Caco-2 (cell line): ENCODE results near the gene AKNA. TPM values are rescaled to one million over a fixed set of nuclear protein-coding genes. Genes with fewer than 3 reads are reported as not detected.

Experiments used
- BruUV-seq: library from RNA; stranded (reverse); fragments of 400-500 nt; replicated peaks from 2 replicates; lab custom pipeline; 2021; lab: Mats Ljungman, UMichigan
- CTCF ChIA-PET: fragments of 300-600 bp; sonication (Branson Sonifier 250); formaldehyde crosslinking; loops from one replicate; lab custom pipeline; 2022; ENCODE audit warnings: antibody characterized with exemption; lab: Charles Lee
- POLR2A ChIA-PET: fragments of 300-600 bp; sonication (Branson Sonifier 250); formaldehyde crosslinking; loops from one replicate; lab custom pipeline; 2022; ENCODE audit warnings: antibody characterized with exemption; lab: Charles Lee
- DNase-seq, 2 experiments: peaks; one replicate each; pipeline versions ENCODE4 v3.0.0 to v3.0.0-alpha.2; 2020 to 2022
- H3K27me3 ChIP-seq: replicated peaks from 2 replicates; pipeline ENCODE4 v1.6.0; 2011; ENCODE audit warnings: low read length; ENCODE audit not compliant: control insufficient read depth, insufficient read depth
- H3K36me3 ChIP-seq: 2 replicates; pipeline ENCODE4 v1.5.1; 2011; ENCODE audit warnings: low read length; ENCODE audit not compliant: control insufficient read depth, insufficient read depth
- H3K4me1 ChIP-seq: fragments of 250-450 bp; sonication (Bioruptor Pico); 2 replicates; pipeline ENCODE4 v1.5.1; 2020; ENCODE audit warnings: mild to moderate bottlenecking
- H3K4me3 ChIP-seq: 2 replicates; pipeline ENCODE4 v1.5.1; 2011; ENCODE audit warnings: low read depth, mild to moderate bottlenecking, control low read depth, low read length
- H3K9me3 ChIP-seq: fragments of 250-450 bp; sonication (Bioruptor Pico); 2 replicates; pipeline ENCODE4 v1.5.1; 2020; ENCODE audit warnings: mild to moderate bottlenecking, moderate library complexity
- H3K27ac Mint-ChIP-seq: one replicate; pipeline ENCODE4 v1.8.0; 2022; ENCODE audit warnings: mixed read lengths; ENCODE audit not compliant: unreplicated experiment
- H3K27me3 Mint-ChIP-seq: one replicate; pipeline ENCODE4 v1.8.0; 2022; ENCODE audit warnings: mixed read lengths; ENCODE audit not compliant: insufficient read depth, unreplicated experiment
- H3K36me3 Mint-ChIP-seq: one replicate; pipeline ENCODE4 v1.8.0; 2022; ENCODE audit warnings: mild to moderate bottlenecking, mixed read lengths; ENCODE audit not compliant: insufficient read depth, unreplicated experiment
- H3K4me1 Mint-ChIP-seq: one replicate; pipeline ENCODE4 v1.8.0; 2022; ENCODE audit warnings: low read depth, mixed read lengths; ENCODE audit not compliant: unreplicated experiment
- H3K4me3 Mint-ChIP-seq: one replicate; pipeline ENCODE4 v1.8.0; 2022; ENCODE audit warnings: mild to moderate bottlenecking, moderate library complexity, mixed read lengths; ENCODE audit not compliant: unreplicated experiment
- H3K9me3 Mint-ChIP-seq: one replicate; pipeline ENCODE4 v1.8.0; 2022; ENCODE audit warnings: mixed read lengths; ENCODE audit not compliant: unreplicated experiment
- intact Hi-C: fragments of 100-400 bp; cut with micrococcal nuclease; formaldehyde crosslinking; loops from one replicate; pipeline ENCODE4 v1.10.0; 2022; ENCODE audit not compliant: unreplicated experiment
- total RNA-seq: library from RNA; stranded (reverse); gene quantifications from 2 replicates; pipeline ENCODE4 v1.2.3, GENCODE V29; 2022
- TF ChIP-seq, protein P1 (sequence below), 2 experiments: fragments of 200-600 bp in 1 of 2; IDR thresholded peaks; 1 replicate in 1 of 2; 2 replicates in 1 of 2; pipeline versions ENCODE4 v1.5.1 to v1.8.0; 2011 to 2022; ENCODE audit warnings: antibody characterized with exemption in 1 of 2, control low read depth in 1 of 2, inconsistent platforms in 1 of 2, low read depth in 1 of 2, low read length in 1 of 2, mild to moderate bottlenecking in 1 of 2, moderate library complexity in 1 of 2; ENCODE audit not compliant: insufficient read depth in 1 of 2, severe bottlenecking in 1 of 2, unreplicated experiment in 1 of 2

The AKNA gene
- total RNA-seq, 1 experiment from 2014 or later, result 57.8 TPM

DNA sequence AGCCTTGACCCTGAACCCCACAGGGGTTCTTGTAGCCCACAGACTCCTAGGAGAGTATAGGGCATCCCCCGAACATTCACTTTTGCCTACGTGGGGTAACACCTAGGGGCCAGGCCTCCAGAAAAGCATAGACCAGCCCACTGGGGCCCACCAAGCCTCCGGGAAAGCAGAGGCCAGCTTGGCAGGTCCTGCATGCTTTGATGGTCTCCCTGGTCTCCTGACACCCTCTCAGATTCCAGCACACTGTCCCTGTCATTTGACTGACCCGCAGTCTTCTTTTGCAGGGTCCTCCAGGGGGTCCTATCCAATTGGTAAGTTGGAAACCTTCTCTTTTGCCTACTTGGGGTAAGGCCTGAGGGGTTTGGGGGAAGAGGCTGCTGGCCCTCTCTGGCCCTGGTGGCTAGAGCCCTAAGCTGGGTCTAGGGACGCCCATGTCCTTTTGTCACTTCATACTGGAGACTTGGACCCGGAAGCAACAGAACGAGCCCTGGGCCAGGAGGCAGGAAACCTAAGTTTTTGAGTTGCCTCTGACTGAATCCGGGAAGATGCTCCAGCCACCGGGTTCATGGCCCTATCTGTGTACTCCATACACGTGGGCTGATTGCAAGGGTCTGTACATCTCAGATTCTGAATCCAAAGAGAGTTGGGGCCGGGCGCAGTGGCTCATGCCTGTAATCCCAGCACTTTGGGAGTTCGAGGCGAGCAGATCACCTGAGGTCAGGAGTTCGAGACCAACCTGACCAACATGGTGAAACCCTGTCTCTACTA, 85.8 kb downstream of the AKNA start:
- DNase-seq, result no peak
- peaks cover 16% of the 10 kb centered on the region for H3K36me3 Mint-ChIP-seq
- H3K27ac Mint-ChIP-seq, result no peak overlapping the region
- H3K4me3 Mint-ChIP-seq, result no peak overlapping the region
- no peaks in the 10 kb centered on the region; the same call in 1 of the 2 replicates for H3K36me3 ChIP-seq
- H3K9me3 ChIP-seq, result no peaks in the 10 kb centered on the region
- H3K27me3 Mint-ChIP-seq, result no peaks in the 10 kb centered on the region
- no peaks in the 10 kb centered on the region for H3K4me1 Mint-ChIP-seq
- no peaks in the 10 kb centered on the region for H3K4me1 ChIP-seq
- no TSS peak for BruUV-seq
- intact Hi-C loops, result no loop called here
- ChIA-PET CTCF (no interaction called here), POLR2A (no interaction called here)
- H3K9me3 Mint-ChIP-seq, result no peaks in the 10 kb centered on the region
- H3K27me3 ChIP-seq, result no peaks in the 10 kb centered on the region
- TF ChIP-seq, protein P1, sequence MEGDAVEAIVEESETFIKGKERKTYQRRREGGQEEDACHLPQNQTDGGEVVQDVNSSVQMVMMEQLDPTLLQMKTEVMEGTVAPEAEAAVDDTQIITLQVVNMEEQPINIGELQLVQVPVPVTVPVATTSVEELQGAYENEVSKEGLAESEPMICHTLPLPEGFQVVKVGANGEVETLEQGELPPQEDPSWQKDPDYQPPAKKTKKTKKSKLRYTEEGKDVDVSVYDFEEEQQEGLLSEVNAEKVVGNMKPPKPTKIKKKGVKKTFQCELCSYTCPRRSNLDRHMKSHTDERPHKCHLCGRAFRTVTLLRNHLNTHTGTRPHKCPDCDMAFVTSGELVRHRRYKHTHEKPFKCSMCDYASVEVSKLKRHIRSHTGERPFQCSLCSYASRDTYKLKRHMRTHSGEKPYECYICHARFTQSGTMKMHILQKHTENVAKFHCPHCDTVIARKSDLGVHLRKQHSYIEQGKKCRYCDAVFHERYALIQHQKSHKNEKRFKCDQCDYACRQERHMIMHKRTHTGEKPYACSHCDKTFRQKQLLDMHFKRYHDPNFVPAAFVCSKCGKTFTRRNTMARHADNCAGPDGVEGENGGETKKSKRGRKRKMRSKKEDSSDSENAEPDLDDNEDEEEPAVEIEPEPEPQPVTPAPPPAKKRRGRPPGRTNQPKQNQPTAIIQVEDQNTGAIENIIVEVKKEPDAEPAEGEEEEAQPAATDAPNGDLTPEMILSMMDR (IDR thresholded peaks at IDR 0.05; ENCODE audit: insufficient read depth in 1 of 2, low read depth in 1 of 2, low read length in 1 of 2, severe bottlenecking in 1 of 2, unreplicated experiment in 1 of 2), result no peak
- H3K4me3 ChIP-seq, result no peak overlapping the region

- no peak for DNase-seq
- H3K9me3 Mint-ChIP-seq, result no peaks in the 10 kb centered on the region
- intact Hi-C loops, result no loop called here
- H3K4me3 Mint-ChIP-seq, result no peak overlapping the region
- BruUV-seq, result no TSS peak
- no peaks in the 10 kb centered on the region for H3K4me1 Mint-ChIP-seq
- Histone ChIP-seq H3K9me3 (no peaks in the 10 kb centered on the region), H3K36me3 (no peaks in the 10 kb centered on the region; the same call in 1 of the 2 replicates), H3K4me1 (no peaks in the 10 kb centered on the region), H3K4me3 (no peak overlapping the region), H3K27me3 (no peaks in the 10 kb centered on the region)
- H3K36me3 Mint-ChIP-seq, result peaks cover 13% of the 10 kb centered on the region
- ChIA-PET CTCF (interaction anchor here (1.1 kb wide), 1 partner anchor 146 kb away, joined by 4 read pairs; no protein-coding TSS in a partner anchor), POLR2A (no interaction called here)
- TF ChIP-seq, protein P1 (IDR thresholded peaks at IDR 0.05; ENCODE audit: insufficient read depth in 1 of 2, low read depth in 1 of 2, low read length in 1 of 2, severe bottlenecking in 1 of 2, unreplicated experiment in 1 of 2), result no peak
- no peak overlapping the region for H3K27ac Mint-ChIP-seq
- no peaks in the 10 kb centered on the region for H3K27me3 Mint-ChIP-seq
Measured at GRCh38 chr9:114300846-114301797, 86.7 kb downstream of the AKNA start.

DNA sequence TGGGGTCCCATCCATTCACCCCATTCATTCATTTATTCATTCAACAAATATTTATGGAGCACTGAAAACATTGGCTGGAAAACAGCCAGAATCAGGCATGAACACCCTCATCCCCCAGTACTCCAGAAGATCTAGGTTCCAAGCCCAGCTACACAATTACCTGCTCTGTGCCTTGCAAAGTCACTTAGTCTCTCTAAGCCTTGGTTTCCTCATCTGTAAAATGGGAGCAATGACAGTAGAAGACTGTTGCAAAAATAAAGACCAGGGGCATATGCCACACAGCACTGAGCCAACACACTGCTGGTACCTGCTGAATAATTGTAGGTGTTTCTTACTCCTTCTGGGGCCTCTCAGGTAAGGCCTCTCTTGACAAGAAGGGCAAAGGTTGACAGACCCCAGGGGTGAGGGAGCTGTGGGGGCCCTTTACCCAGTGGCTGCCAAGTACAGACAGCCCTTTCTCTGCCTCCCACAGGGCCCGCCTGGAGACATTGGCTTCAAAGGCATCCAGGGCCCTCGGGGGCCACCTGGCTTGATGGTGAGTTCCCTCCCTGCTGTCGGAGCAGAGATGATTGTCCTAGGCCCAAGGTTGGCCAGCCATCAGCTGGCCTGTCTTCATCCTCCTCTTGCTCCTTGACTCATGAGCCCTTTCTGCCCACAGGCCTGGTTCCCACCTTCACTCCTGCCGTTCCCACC, 87.5 kb downstream of the AKNA start:
- no peak overlapping the region for H3K4me3 ChIP-seq
- BruUV-seq, result no TSS peak
- peaks cover 17% of the 10 kb centered on the region for H3K36me3 Mint-ChIP-seq
- no peak overlapping the region for H3K27ac Mint-ChIP-seq
- H3K27me3 ChIP-seq, result no peaks in the 10 kb centered on the region
- H3K9me3 Mint-ChIP-seq, result peaks cover 2% of the 10 kb centered on the region
- TF ChIP-seq, protein P1 (IDR thresholded peaks at IDR 0.05; ENCODE audit: insufficient read depth in 1 of 2, low read depth in 1 of 2, low read length in 1 of 2, severe bottlenecking in 1 of 2, unreplicated experiment in 1 of 2), result no peak
- H3K36me3 ChIP-seq, result no peaks in the 10 kb centered on the region; the same call in 1 of the 2 replicates
- no peak for DNase-seq
- ChIA-PET POLR2A (no interaction called here), CTCF (interaction anchor here (1.1 to 1.9 kb wide), 2 partner anchors 146 to 192 kb away, joined by 4 to 5 read pairs; no protein-coding TSS in a partner anchor)
- intact Hi-C loops, result no loop called here
- H3K27me3 Mint-ChIP-seq, result no peaks in the 10 kb centered on the region
- H3K4me1 Mint-ChIP-seq, result no peaks in the 10 kb centered on the region
- H3K4me1 ChIP-seq, result no peaks in the 10 kb centered on the region
- no peak overlapping the region for H3K4me3 Mint-ChIP-seq
- H3K9me3 ChIP-seq, result no peaks in the 10 kb centered on the region
